Fibroblast of skin of scalp (primary cell): ENCODE results near the gene WDR82.
"Not testable (repeated sequence)": the region's sequence is repeated elsewhere in the genome, so short reads cannot be mapped to it uniquely, and the experiment has no call there.

Source experiments
- DNase-seq: peaks from one replicate; pipeline ENCODE4 v3.0.0-alpha.2; 2013

Gene WDR82

GRCh38 chr3:52289338-52289746 lies 10.9 kb upstream of the WDR82 start:
- DNase-seq: no peak

GRCh38 chr3:52288674-52289073 lies 10.2 kb upstream of the WDR82 start:
- no peak for DNase-seq

- DNase-seq: no peak
Observed at GRCh38 chr3:52286777-52287110, 8.3 kb upstream of the WDR82 start.

- DNase-seq: not testable (repeated sequence)
Observed at GRCh38 chr3:52284051-52284450, 5.6 kb upstream of the WDR82 start.

GRCh38 chr3:52283306-52283705 lies 4.9 kb upstream of the WDR82 start:
- no peak for DNase-seq

- no peak for DNase-seq
Observed at GRCh38 chr3:52281981-52282801, 3.7 kb upstream of the WDR82 start.

- peak; percentile 27 for DNase-seq
Observed at GRCh38 chr3:52280050-52280461, 1.6 kb upstream of the WDR82 start.

- no peak for DNase-seq
Observed at GRCh38 chr3:52279596-52279995, 1.1 kb upstream of the WDR82 start.

GRCh38 chr3:52277972-52278509 lies 408 bp downstream of the WDR82 start:
- no peak for DNase-seq

- DNase-seq: peak; percentile 54
Observed at GRCh38 chr3:52277071-52277964, 1.1 kb downstream of the WDR82 start.

GRCh38 chr3:52274781-52275180 lies 3.7 kb downstream of the WDR82 start:
- not testable (repeated sequence) for DNase-seq

GRCh38 chr3:52272831-52273230 lies 5.6 kb downstream of the WDR82 start:
- DNase-seq: no peak

GRCh38 chr3:52272172-52272571 lies 6.3 kb downstream of the WDR82 start:
- not testable (repeated sequence) for DNase-seq

- no peak for DNase-seq
Observed at GRCh38 chr3:52270252-52270754, 8.1 kb downstream of the WDR82 start.

GRCh38 chr3:52269776-52270175 lies 8.7 kb downstream of the WDR82 start:
- DNase-seq: no peak

GRCh38 chr3:52268036-52268435 lies 10.4 kb downstream of the WDR82 start:
- no peak for DNase-seq

- no peak for DNase-seq
Observed at GRCh38 chr3:52265387-52265786, 13.1 kb downstream of the WDR82 start.

GRCh38 chr3:52262447-52262846 lies 16.0 kb downstream of the WDR82 start:
- no peak for DNase-seq

GRCh38 chr3:52259448-52259847 lies 19.0 kb downstream of the WDR82 start:
- DNase-seq: no peak

- DNase-seq: no peak
Observed at GRCh38 chr3:52259035-52259434, 19.4 kb downstream of the WDR82 start.

- no peak for DNase-seq
Observed at GRCh38 chr3:52257911-52258310, 20.5 kb downstream of the WDR82 start.

- DNase-seq: no peak
Observed at GRCh38 chr3:52256622-52257021, 21.8 kb downstream of the WDR82 start.

- no peak for DNase-seq
Observed at GRCh38 chr3:52256159-52256558, 22.3 kb downstream of the WDR82 start.
